Endothelial cell of umbilical vein (primary cell): ENCODE results near the gene SPINT1. TPM values are rescaled to one million over a fixed set of nuclear protein-coding genes. Genes with fewer than 3 reads are reported as not detected.

ENCODE experiments used
- BruUV-seq: library from RNA; stranded (reverse); fragments of 400-500 nt; replicated peaks from 2 replicates; lab custom pipeline; 2021; lab: Mats Ljungman, UMichigan
- CTCF ChIA-PET: fragments of 300-600, 350-600 bp; sonication (Branson Sonifier 250); formaldehyde crosslinking; loops from one replicate; lab custom pipeline; 2021; ENCODE audit warnings: antibody characterized with exemption, inconsistent platforms; lab: Charles Lee
- POLR2A ChIA-PET: fragments of 300-600, 350-600 bp; sonication (Branson Sonifier 250); formaldehyde crosslinking; loops from one replicate; lab custom pipeline; 2021; ENCODE audit warnings: antibody characterized with exemption, inconsistent platforms; lab: Charles Lee
- DNase-seq: peaks from one replicate; pipeline ENCODE4 v3.0.0-alpha.2; 2011; ENCODE audit warnings: low read depth, low spot score
- FAIRE-seq: peaks from 2 replicates; lab custom pipeline; 2011; peaks lifted over from hg19 to GRCh38; lab: Jason Lieb, UNC
- H2AFZ ChIP-seq: 2 replicates; pipeline ENCODE4 v1.6.0; 2012; ENCODE audit warnings: low read depth, low read length, control low read depth, inconsistent platforms
- H3K27ac ChIP-seq: 2 replicates; pipeline ENCODE4 v1.5.1; 2011; ENCODE audit warnings: low read depth, mild to moderate bottlenecking, control low read depth, low read length, moderate library complexity; ENCODE audit not compliant: insufficient read depth
- H3K27me3 ChIP-seq, 2 experiments: 2 replicates each; pipeline versions ENCODE4 v1.6.0 to v1.6.1; 2011; ENCODE audit warnings: low read length in 2 of 2, mixed read lengths in 1 of 2; ENCODE audit not compliant: control insufficient read depth in 2 of 2, insufficient read depth in 2 of 2
- H3K36me3 ChIP-seq, 2 experiments: 2 replicates in 1 of 2; 3 replicates in 1 of 2; pipeline ENCODE4 v1.5.1; 2011; ENCODE audit warnings: low read length in 2 of 2, mild to moderate bottlenecking in 1 of 2, moderate library complexity in 1 of 2; ENCODE audit not compliant: control insufficient read depth in 2 of 2, insufficient read depth in 2 of 2; ENCODE audit errors: extremely low read depth in 1 of 2
- H3K4me1 ChIP-seq: 3 replicates; pipeline ENCODE4 v1.5.1; 2011; ENCODE audit warnings: mild to moderate bottlenecking, low read length; ENCODE audit not compliant: control insufficient read depth, insufficient read depth; ENCODE audit errors: extremely low read depth
- H3K4me2 ChIP-seq: 2 replicates; pipeline ENCODE4 v1.6.1; 2011; ENCODE audit warnings: low read length, control low read depth, mixed read lengths; ENCODE audit not compliant: insufficient read depth
- H3K4me3 ChIP-seq, 3 experiments: fragments of 200-600 bp in 1 of 3; sonication (generic), shearing (Covaris generic) in 1 of 3; replicated peaks in 1 of 3; 2 replicates each; pipeline ENCODE4 v1.5.1; 2011 to 2016; ENCODE audit warnings: control low read depth in 3 of 3, low read length in 3 of 3, mild to moderate bottlenecking in 2 of 3, inconsistent platforms in 1 of 3, low read depth in 1 of 3, moderate library complexity in 1 of 3; ENCODE audit not compliant: insufficient read depth in 1 of 3
- H3K79me2 ChIP-seq: 2 replicates; pipeline ENCODE4 v1.6.0; 2012; ENCODE audit warnings: low read length, inconsistent platforms; ENCODE audit not compliant: control insufficient read depth, insufficient read depth
- H3K9ac ChIP-seq: replicated peaks from 2 replicates; pipeline ENCODE3; 2011; ENCODE audit warnings: low read length, control low read depth; ENCODE audit not compliant: insufficient read depth; ENCODE audit errors: extremely low read depth
- H3K9me1 ChIP-seq: replicated peaks from 3 replicates; pipeline ENCODE4 v1.6.0; 2011; ENCODE audit warnings: mild to moderate bottlenecking, low read length; ENCODE audit not compliant: control insufficient read depth, insufficient read depth; ENCODE audit errors: extremely low read depth
- H3K9me3 ChIP-seq: replicated peaks from 2 replicates; pipeline ENCODE4 v1.5.1; 2012; ENCODE audit warnings: low read length, inconsistent platforms; ENCODE audit not compliant: control insufficient read depth, insufficient read depth
- H4K20me1 ChIP-seq: replicated peaks from 2 replicates; pipeline ENCODE3; 2011; ENCODE audit warnings: mild to moderate bottlenecking, low read length; ENCODE audit not compliant: control insufficient read depth, insufficient read depth; ENCODE audit errors: extremely low read depth
- EZH2 ChIP-seq: IDR thresholded peaks from 2 replicates; pipeline ENCODE4 v1.6.1; 2012; ENCODE audit warnings: borderline replicate concordance, low read depth, mild to moderate bottlenecking, moderate library complexity, low read length, inconsistent platforms; ENCODE audit not compliant: severe bottlenecking
- FOS ChIP-seq: IDR thresholded peaks from 2 replicates; pipeline ENCODE4 v1.6.1; 2011; ENCODE audit warnings: mild to moderate bottlenecking, low read length, moderate library complexity, borderline replicate concordance; ENCODE audit not compliant: insufficient read depth
- GATA2 ChIP-seq: IDR thresholded peaks from 2 replicates; pipeline ENCODE4 v1.7.0; 2011; ENCODE audit warnings: low read depth, mild to moderate bottlenecking, moderate library complexity, mixed read lengths, low read length; ENCODE audit not compliant: insufficient read length, insufficient read depth
- JUN ChIP-seq: IDR thresholded peaks from 2 replicates; pipeline ENCODE4 v1.6.1; 2011; ENCODE audit warnings: borderline replicate concordance, low read depth; ENCODE audit not compliant: insufficient read length, insufficient read depth
- MAX ChIP-seq: IDR thresholded peaks from 2 replicates; pipeline ENCODE4 v1.6.1; 2011; ENCODE audit not compliant: insufficient read depth, insufficient read length
- MYC ChIP-seq: IDR thresholded peaks from one replicate; pipeline ENCODE4 v1.6.1; 2011; ENCODE audit warnings: mild to moderate bottlenecking, low read depth, low read length
- POLR2A ChIP-seq: IDR thresholded peaks from 2 replicates; pipeline ENCODE4 v1.6.1; 2012; ENCODE audit warnings: low read depth, mild to moderate bottlenecking, control low read depth, low read length
- POLR2AphosphoS5 ChIP-seq: IDR thresholded peaks from 2 replicates; pipeline ENCODE4 v1.6.1; 2012; ENCODE audit warnings: low read depth, mild to moderate bottlenecking, control low read depth, low read length, moderate library complexity; ENCODE audit not compliant: insufficient read depth
- dilution Hi-C: fragments of 300-500 bp; cut with MboI; formaldehyde crosslinking; loops from one replicate; pipeline ENCODE4 v1.15.0; 2019; ENCODE audit warnings: low sequenced_read_pairs; ENCODE audit not compliant: extremely low pct_ligation_motif_present
- intact Hi-C: fragments of 100-400 bp; cut with micrococcal nuclease; formaldehyde crosslinking; loops from one replicate; pipeline ENCODE4 v1.10.0; 2022
- polyA plus RNA-seq, 4 experiments: library from polyadenylated mRNA; depleted of rRNA in 3 of 4; stranded (reverse) in 3 of 4; unstranded in 1 of 4; fragments of >200 nt; gene quantifications; 2 replicates each; pipeline versions ENCODE4 v1.2.1 to v1.2.3, GENCODE V29; 2011 to 2012; ENCODE audit warnings: missing spikeins in 1 of 4
- total RNA-seq: library from RNA; stranded (reverse); gene quantifications from 2 replicates; pipeline ENCODE4 v1.2.3, GENCODE V29; 2021
- TF ChIP-seq, protein P1 (sequence below), 2 donors: IDR thresholded peaks; 1 replicate in 1 of 2; 2 replicates in 1 of 2; pipeline ENCODE4 v1.5.1; 2011; ENCODE audit warnings: low read length in 2 of 2, mild to moderate bottlenecking in 2 of 2, moderate library complexity in 2 of 2, control low read depth in 1 of 2, inconsistent platforms in 1 of 2, low read depth in 1 of 2; ENCODE audit not compliant: insufficient read depth in 1 of 2; ENCODE audit errors: extremely low read depth in 1 of 2

The SPINT1 gene
- total and polyA plus RNA-seq, 2 donors (not counting 3 experiments of a cell fraction or from before 2014, with no cell fraction given) = 4.1 to 4.2 TPM

DNA sequence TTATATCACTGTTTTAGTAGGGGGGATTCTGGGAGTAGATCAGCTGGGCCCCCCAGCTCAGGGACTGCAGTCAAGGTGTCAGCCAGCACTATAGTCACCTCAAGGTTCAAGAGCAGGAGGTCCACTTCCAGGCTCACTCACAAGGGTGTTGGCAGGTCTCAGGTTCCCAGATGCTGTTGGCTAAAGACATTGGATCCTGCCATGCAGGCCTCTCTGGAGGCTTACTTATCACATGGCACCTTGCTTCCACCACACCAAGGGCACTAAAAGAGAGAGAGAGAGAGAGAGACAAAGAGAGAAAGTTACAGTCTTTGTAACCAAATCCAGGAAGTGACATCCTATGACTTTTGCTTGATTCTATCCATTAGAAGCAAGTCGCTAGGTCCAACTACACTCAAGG is 7.8 kb upstream of the SPINT1 start:
- H3K79me2 ChIP-seq = no peaks in the 10 kb centered on the region
- FAIRE-seq = no peak

More for the DNA sequence above, 7.8 kb upstream of the SPINT1 start:
- Histone ChIP-seq H3K27ac (no peak overlapping the region), H3K9me1 (no peaks in the 10 kb centered on the region), H3K9me3 (no peaks in the 10 kb centered on the region), H3K4me2 (no peak overlapping the region), H3K36me3 (no peaks in the 10 kb centered on the region), H3K9ac (no peak overlapping the region), H3K4me1 (no peaks in the 10 kb centered on the region), H3K4me3 (no peak overlapping the region), H3K27me3 (no peaks in the 10 kb centered on the region), H4K20me1 (no peaks in the 10 kb centered on the region), H2AFZ (no peak overlapping the region)
- POLR2A ChIA-PET = no interaction called here
- dilution Hi-C loops (no loop called here), intact Hi-C loops (no loop called here)
- DNase-seq = no peak
- CTCF ChIA-PET = interaction anchor here (1.0 kb wide), 1 partner anchor 23 kb away, joined by 3 read pairs; no protein-coding TSS in a partner anchor
- TF ChIP-seq MYC = no peak
- no peak for TF ChIP-seq JUN
- no peak for TF ChIP-seq EZH2
- TF ChIP-seq, protein P1, sequence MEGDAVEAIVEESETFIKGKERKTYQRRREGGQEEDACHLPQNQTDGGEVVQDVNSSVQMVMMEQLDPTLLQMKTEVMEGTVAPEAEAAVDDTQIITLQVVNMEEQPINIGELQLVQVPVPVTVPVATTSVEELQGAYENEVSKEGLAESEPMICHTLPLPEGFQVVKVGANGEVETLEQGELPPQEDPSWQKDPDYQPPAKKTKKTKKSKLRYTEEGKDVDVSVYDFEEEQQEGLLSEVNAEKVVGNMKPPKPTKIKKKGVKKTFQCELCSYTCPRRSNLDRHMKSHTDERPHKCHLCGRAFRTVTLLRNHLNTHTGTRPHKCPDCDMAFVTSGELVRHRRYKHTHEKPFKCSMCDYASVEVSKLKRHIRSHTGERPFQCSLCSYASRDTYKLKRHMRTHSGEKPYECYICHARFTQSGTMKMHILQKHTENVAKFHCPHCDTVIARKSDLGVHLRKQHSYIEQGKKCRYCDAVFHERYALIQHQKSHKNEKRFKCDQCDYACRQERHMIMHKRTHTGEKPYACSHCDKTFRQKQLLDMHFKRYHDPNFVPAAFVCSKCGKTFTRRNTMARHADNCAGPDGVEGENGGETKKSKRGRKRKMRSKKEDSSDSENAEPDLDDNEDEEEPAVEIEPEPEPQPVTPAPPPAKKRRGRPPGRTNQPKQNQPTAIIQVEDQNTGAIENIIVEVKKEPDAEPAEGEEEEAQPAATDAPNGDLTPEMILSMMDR (IDR thresholded peaks at IDR 0.05; ENCODE audit: extremely low read depth in 1 of 2, insufficient read depth in 1 of 2, low read depth in 1 of 2, low read length in 2 of 2) = no peak
- no peak for TF ChIP-seq MAX
- TF ChIP-seq GATA2 = no peak
- TF ChIP-seq POLR2AphosphoS5 = no peak
- TF ChIP-seq FOS = no peak
- TF ChIP-seq POLR2A = no peak
- no TSS peak for BruUV-seq
